Hindlimb muscle (tissue), 1 donor: Measurements from ENCODE around the gene ZNF808. TPM values are rescaled to one million over a fixed set of nuclear protein-coding genes. Genes with fewer than 3 reads are reported as not detected.
A peak's percentile ranks its signal among the peaks of the same experiment; 100 is the strongest.
"Not testable (repeated sequence)": the region's sequence is repeated elsewhere in the genome, so short reads cannot be mapped to it uniquely, and the experiment has no call there.

Source experiments
- DNase-seq: peaks from one replicate; pipeline ENCODE4 v3.0.0-alpha.2; 2013
- polyA plus RNA-seq: library from polyadenylated mRNA; unstranded; fragments of 120-200 nt; gene quantifications from one replicate; pipeline ENCODE4 v1.2.1, GENCODE V29; 2013; ENCODE audit not compliant: insufficient read length

The ZNF808 gene
- 8.4 TPM for polyA plus RNA-seq

DNA sequence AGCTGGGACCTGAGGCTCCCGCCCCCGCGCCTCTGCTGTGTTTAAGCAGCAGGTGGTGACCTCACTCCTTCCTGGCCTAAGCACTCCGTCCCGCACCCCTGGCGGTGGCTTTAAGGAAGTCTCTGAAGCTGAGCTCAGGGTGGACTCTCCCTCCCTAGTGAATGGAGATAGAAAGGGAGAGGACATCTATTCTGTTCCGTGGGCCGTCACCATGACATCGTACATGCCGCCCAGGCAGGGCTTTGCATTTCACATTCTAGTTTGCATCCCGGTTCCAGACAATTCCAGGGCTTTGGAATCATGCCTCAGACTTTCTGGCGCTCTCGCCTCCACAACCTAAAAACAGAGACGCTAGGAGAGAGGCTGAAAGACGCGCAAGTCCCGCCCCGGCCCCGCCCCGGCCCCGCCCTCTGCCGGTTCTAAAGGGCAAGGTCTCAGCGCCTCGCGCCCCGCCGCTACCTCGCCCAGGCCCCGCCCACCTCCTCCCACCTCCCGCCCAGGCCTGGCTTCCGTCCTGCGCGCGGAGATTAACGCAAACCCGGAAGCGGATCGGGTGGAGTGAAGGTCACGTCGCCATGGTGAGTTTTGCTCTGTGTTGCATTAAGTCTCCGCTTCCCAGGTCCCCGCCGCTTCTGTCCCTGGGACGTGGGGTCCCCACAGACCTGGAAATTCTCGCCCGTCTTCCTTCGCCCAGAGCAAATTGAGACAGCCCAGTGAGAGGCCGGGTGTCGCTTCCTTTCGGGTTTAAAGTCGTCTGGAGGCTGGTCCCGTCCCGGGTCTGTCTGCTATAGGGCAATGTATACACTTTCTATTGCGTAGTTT, at the start of gene ZNF808:
ZNF808 (plus strand) TSS at position 535 of the 822 bp plus-strand sequence. CDS start 15,617 bp downstream, outside the sequence.
- peak; percentile 86 for DNase-seq

DNA sequence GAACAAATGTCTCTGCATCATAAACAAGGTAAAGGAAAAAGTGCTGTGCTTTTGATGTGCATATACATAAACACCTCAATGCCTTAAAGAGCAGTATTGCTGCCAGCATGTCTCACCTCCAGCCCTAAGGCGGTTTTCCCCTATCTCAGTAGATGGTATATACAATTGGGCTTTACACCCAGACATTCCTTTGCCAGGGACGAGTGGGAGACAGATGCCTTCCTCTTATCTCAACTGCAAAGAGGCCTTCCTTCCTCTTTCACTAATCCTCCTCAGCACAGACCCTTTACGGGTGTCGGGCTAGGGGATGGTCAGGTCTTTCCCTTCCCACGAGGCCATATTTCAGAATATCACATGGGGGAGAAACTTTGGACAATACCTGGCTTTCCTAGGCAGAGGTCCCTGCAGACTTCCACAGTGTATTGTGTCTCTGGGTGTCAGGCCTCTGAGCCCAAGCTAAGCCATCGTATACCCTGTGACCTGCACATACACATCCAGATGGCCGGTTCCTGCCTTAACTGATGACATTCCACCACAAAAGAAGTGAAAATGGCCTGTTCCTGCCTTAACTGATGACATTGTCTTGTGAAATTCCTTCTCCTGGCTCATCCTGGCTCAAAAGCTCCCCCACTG, 43.2 kb upstream of the ZNF808 start:
- not testable (repeated sequence) for DNase-seq

DNA sequence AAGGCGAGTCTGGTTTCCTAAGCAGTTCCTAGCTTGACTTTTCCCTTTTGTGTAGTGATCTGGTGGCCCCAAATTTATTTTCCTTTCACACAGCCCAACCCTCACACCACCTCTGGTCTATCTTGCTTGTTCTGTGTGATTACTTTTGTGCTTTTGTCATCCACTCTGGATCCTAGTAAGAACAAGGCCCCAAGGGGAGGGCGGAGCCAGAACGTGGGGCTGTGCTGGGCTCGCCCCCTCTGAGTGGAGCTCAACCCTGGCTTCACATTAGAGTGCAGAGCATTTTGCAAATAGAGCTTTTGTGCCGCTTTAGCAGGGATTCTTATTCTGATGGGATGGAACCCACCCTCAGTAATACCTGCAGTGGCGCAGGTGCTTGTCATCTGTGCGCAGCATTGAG, 42.4 kb upstream of the ZNF808 start:
- DNase-seq = not testable (repeated sequence)

DNA sequence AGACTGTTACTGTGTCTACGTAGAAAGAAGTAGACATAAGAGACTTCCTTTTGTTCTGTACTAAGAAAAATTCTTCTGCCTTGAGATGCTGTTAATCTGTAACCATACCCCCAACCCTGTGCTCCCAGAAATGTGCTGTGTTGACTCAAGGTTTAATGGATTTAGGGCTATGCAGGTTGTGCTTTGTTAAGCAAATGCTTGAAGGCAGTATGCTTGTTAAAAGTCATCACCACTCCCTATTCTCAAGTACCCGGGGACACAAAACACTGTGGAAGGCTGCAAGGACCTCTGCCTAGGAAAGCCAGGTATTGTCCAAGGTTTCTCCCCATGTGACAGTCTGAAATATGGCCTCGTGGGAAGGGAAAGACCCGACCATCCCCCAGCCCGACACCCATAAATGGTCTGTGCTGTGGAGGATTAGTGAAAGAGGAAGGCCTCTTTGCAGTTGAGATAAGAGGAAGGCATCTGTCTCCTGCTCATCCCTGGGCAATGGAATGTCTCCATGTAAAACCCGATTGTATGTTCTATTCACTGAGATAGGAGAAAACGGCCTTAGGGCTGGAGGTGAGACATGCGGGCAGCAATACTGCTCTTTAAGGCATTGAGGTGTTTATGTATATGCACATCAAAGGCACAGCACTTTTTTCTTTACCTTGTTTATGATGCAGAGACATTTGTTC, 41.8 kb upstream of the ZNF808 start:
- not testable (repeated sequence) for DNase-seq

DNA sequence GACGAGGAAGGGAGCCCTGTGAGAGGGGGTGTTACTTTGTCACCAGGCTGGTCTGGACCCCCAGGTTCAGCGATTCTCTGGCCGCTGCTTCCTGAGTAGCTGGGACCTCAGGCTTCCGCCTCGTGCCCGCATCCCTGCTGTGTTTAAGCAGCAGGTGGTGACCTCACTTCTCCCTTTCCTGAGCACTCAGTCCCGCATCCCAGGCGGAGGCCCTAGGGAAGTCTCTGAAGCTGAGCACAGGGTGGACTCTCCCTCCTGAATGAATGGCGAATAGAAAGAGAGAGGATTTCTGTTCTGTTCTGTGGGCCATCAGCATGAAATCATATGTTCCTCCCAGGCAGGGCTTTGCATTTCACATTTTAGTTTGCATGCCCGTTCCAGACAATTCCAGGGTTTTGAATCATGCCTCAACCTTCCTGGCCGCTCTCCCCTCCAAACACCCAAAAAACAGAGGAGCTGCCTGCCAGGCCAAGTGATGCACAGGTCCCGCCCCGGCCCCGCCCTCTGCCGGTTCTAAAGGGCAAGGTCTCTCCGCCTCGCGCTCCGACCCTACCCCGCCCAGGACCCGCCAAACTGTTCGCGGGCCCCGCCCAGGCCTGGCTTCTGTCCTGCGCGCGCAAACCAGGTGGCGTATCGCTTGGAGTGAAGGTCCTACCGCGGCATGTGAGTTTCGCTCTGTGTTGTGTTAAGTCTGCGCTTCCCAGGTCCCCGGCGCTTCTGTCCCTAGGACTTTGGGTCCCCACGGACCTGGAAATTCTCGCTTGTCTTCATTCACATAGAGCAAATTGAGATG, 35.1 kb upstream of the ZNF808 start:
- DNase-seq = peak; percentile 3

DNA sequence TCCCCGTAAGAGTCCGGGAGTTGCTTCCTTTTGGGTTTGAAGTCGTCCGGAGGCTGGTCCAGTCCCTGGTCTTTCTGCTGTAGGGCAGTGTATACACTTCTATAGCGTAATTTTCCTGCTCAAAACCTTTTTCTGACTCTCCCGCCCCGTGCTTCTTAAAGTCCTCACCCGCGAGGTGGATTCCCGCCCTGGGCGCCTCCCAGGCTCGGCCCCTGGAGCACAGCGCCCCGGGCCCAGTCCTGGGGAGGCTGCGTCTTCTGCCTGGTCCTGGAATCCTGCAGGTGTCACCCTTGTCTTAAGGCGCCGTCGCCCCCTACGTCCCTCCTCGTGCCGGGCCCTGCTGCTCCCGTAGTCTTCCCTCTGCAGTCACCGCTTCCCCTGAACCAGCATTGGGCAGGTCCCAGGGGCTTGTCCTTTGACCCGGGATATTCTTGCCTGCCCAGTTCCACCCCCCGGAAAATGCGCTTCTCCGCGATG, 34.4 kb upstream of the ZNF808 start:
- peak; percentile 4 for DNase-seq

DNA sequence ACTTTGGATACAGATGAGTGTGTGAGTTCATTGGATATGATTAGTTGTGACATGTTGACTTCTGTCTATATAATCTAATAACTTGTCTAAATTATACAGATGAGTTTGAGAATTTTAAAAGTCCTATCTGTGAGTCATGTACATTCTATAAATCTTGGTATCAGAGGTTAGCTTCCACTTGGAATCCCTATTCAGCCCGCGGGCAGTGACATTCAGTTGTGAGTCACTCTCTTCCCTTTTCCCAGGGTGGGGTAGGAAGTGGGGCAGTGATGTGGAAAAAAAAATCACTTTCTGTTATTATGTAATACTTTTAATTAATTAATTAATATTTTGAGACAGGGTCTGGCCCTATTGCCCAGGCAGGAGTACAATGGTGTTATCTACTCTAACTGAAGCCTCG, 33.0 kb upstream of the ZNF808 start:
- no peak for DNase-seq

DNA sequence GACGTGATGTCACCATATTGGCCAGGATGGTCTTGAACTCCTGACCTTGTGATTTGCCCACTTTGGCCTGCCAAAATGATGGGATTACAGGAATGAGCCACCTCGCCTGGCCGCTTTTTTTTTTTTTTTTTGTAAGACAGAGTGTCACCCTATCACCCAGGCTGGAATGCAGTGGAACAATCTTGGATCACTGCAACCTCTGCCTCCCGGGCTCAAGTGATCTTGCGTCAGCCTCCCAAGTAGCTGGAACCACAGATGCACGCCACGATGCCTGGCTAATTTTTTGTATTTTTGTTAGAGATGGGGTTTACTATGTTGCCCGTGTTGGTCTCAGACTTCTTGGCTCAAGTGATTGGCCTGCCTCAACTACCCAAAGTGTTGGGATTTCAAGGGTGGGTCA, 28.9 kb upstream of the ZNF808 start:
- no peak for DNase-seq

DNA sequence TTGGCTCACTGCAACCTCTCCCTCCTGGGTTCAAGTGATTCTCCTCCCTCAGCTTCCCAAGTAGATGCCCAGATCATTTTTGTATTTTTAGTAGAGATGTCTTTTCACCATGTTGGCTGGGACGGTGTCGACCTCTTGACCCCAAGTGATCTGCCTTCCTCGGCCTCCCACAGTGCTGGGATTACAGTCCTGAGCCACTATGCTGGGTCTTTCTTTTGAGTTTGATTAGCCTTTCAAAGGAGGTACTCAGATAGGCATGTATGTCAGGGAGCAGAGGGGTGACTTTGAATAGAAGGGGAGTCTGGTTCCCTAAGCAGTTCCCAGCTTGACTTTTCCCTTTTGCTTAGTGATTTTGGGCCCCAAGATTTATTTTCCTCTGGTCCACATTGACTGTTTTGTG, 27.0 kb upstream of the ZNF808 start:
- DNase-seq = not testable (repeated sequence)

DNA sequence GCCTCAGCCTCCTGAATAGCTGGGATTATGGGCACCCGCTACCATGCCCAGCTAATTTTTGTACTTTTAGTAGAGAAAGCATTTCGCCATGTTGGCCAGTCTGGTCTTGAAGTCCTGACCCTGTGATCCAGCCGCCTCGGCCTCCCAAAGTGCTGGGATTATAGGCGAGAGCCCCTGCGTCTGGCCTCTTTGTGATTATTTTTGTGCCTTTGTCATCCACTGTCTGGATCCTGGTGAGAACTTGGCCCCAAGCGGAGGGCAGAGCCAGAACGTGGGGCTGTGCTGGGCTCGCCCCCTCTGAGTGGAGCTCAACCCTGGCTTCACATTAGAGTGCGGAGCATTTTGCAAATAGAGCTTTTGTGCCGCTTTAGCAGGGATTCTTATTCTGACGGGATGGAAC, 26.5 kb upstream of the ZNF808 start:
- DNase-seq = not testable (repeated sequence)

DNA sequence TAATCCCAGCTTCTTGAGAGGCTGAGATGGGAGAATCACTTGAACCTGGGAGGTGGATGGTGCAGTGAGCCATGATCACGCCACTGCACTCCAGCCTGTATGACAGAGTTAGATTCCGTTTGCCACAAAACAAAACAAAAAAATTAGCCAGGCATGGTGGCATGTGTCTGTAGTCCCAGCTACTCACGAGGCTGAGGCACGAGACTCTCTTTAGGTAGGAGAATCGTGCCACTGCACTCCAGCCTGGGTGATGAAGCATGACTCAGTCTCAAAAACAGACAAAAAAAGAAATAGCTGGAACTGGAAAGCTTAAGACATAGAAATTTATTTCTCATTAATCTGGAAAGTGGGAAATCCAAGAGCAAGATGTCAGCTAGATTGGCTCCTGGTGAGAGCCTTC, 20.2 kb upstream of the ZNF808 start:
- DNase-seq = no peak

DNA sequence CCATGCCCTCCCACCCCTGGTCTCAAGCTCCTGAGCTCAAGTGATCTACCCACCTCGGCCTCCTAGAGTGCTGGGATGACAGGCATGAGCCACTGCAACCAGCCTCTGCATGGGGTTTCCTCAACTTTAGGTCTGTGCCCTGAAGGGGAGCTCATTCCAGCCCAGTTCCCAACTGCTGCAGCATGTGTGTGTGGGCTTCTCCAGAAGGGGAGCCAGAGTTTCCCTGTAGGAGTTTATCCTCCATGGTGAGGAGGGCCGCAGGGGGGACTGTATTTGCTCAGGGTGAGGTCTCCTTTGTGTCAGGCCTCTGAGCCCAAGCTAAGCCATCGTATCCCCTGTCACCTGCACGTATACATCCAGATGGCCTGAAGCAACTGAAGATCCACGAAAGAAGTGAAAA, 11.3 kb upstream of the ZNF808 start:
- no peak for DNase-seq

DNA sequence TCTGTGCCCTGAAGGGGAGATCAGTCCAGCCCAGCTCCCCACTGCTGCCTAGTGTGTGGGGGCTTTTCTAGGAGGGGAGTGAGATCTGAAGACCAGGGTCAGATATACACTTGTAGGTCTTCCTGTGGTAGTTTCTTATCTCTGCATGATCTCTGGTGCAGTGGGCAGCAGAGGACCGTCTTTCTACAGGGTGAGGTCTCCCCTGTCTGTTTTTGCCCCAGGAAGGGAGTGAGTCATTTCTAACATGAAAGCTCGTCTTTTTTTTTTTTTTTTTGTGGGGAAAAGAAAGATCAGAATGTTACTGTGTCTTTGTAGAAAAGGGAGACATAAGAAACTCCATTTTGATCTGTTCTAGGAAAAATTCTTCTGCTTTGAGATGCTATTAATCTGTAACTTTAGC, 8.8 kb upstream of the ZNF808 start:
- DNase-seq = no peak

DNA sequence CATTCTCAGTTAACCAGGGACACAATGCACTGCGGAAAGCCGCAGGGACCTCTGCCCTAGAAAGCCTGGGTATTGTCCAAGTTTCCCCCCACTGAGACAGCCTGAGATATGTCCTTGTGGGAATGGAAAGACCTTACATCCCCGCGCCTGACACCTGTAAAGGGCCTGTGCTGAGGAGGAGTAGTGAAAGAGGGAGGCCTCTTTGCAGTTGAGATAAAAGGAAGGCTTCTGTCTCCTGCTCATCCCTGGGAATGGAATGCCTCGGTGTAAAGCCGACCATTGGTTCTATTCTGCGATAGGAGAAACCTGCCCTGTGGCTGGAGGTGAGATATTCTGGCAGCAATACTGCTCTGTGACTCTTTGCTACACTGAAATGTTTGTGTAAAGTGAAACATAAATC, 8.3 kb upstream of the ZNF808 start:
- DNase-seq = not testable (repeated sequence)

DNA sequence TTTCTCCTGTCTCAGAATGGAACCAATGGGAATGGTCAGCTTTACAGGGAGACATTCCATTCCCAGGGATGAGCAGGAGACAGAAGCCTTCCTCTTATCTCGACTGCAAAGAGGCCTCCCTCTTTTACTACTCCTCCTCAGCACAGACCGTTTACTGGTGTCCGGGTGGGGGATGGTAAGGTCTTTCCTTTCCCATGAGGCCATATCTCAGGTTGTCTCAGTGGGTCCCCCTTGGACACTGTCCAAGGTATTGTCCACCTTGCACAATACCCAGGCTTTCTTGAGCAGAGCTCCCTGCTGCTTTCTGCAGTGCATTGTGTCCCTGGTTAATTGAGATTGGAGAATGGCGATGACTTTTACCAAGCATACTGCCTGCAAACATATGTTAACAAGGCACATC, 7.5 kb upstream of the ZNF808 start:
- DNase-seq = no peak

DNA sequence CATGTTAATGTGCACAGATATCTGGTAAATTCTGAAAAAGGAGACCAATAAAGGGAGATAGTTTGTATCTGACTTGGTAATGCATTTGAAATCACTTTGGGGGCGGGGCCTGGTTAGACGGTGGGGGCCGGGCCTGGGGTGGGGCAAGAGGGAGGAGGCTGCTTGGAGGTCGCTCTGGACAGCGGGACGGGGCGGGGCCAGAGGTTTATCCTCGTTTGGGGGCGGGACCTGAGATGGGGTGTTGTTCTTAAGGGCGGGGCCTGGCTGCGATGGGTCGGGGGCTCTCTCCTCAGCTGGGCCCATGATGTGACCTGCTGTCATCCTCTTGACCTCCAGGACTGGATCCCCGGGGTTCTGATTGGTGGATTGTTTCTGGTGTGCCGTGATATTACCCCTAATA, 4.9 kb upstream of the ZNF808 start:
- no peak for DNase-seq

DNA sequence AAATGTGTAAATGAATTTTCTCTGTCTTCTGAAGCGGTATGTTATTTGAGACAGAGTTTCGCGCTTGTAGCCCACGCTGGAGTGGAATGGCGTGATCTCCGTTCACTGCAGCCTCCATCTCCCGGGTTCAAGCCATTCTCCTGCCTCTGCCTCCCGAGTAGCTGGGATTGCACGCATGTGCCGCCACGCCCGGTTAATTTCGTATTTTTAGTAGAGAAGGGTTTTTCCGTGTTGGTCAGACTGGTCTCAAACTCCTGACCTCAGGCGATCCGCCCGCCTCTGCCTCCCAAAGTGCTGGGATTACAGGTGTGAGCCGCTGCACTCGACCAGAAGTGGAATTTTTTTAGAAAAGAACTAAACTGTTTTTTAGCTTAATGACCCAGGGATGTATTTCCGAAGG, 3.4 kb upstream of the ZNF808 start:
- no peak for DNase-seq

DNA sequence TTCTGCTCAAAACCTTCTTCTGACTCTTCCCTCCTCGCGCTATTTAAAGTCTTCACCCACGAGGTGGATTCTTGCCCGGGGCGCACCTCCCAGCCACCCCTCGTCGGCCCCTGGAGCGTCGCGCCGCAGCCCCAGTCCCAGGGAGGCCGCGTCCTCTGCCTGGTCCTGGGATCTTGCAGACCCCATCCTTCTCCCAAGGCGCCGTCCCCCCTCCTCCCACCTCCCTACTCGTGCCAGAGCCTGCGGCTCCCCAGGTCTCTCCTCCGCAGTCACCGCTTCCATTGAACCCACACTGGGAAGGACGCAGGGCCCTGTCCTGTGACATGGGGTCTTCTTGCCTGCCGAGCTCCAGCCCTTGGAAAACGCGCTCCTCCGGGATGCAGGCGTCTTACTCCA, 486 bp downstream of the ZNF808 start:
- DNase-seq = no peak

DNA sequence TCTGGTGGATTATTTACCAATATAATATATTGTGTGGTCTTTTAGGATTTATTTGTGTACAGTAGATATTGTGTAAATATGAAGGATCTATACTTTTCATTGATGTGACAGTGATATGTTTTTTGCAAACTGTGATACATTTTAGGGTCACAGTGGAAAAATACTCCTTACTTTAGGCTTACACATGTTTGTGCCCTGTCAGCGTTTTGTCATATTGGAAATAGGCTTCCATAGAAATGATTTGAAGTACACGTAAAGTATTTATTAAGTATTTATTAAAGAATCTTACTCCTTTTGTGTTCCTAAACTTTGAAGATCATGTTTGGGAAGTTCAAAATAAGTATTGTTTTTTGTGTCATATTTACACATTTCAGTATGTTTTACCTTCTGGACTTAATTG, 5.0 kb downstream of the ZNF808 start:
- DNase-seq = no peak

DNA sequence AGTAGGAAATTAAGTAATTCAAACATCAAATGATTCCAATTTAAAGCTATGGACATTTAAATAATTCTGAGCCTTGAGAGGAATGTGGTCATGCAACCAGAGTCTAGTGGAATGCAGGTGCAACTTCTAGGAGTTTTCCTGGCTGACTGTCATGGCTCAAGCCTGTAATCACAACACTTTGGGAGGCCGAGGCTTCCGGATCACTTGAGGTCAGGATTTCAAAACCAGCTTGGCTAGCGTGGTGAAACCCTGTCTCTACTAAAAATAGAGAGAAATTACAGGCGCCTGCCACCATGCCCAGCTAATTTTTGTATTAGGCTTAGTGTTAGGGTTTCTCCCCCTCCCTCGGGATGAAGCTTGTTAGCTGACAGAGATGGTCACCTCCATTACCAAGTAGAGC, 6.4 kb downstream of the ZNF808 start:
- DNase-seq = no peak

DNA sequence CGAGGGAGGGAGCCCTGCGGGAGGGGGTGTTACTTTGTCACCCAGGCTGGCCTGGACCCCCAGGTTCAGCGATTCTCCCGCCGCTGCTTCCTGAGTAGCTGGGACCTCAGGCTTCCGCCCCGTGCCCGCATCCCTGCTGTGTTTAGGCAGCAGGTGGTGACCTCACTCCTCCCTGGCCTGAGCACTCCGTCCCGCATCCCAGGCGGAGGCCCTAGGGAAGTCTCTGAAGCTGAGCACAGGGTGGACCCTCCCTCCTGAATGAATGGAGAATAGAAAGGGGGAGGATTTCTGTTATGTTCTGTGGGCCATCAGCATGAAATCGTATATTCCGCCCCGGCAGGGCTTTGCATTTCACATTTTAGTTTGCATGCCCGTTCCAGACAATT, 7.9 kb downstream of the ZNF808 start:
- DNase-seq = not testable (repeated sequence)

DNA sequence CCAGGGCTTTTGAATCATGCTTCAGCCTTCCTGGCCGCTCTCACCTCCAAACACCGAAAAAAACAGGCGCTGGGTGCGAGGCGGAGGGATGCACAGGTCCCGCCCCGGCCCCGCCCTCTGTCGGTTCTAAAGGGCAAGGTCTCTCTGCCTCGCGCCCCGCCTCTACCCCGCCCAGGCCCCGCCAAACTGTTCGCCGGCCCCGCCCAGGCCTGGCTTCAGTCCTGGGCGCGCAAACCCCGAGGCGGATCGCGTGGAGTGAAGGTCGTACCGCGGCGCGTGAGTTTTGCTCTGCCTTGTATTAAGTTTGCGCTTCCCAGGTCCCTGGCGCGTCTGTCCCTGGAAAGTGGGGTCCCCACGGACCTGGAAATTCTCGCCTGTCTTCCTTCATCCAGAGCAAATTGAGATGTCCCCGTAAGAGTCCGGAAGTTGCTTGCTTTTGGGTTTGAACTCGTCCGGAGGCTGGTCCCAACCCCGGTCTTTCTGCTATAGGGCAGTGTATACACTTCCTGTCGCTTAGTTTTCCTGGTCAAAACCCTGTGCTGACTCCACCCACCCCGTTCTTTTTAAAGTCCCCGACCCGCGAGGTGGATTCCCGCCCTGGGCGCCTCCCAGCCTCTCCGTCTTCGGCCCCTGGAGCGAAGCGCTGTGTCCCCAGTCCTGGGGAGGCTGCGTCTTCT, 8.4 kb downstream of the ZNF808 start:
- DNase-seq = peak; percentile 83
